GM12892 (cell line): Measurements from ENCODE around the gene ARFGAP1.
A peak's percentile ranks its signal among the peaks of the same experiment; 100 is the strongest.

Experiments used
- DNase-seq: peaks from one replicate; pipeline ENCODE4 v3.0.0; 2011; ENCODE audit not compliant: insufficient read length
- FAIRE-seq: peaks from 2 replicates; lab custom pipeline; 2011; peaks lifted over from hg19 to GRCh38; lab: Jason Lieb, UNC
- POLR2A ChIP-seq: IDR thresholded peaks from 2 replicates; pipeline ENCODE4 v1.6.1; 2011; ENCODE audit warnings: low read depth, low read length, control low read depth
- POLR2AphosphoS5 ChIP-seq: IDR thresholded peaks from 2 replicates; pipeline ENCODE4 v1.6.1; 2011; ENCODE audit warnings: low read depth, low read length, control low read depth
- TAF1 ChIP-seq: IDR thresholded peaks from 2 replicates; pipeline ENCODE4 v1.6.1; 2011; ENCODE audit warnings: low read depth, mild to moderate bottlenecking, control low read depth, low read length, borderline replicate concordance

The ARFGAP1 gene

DNA sequence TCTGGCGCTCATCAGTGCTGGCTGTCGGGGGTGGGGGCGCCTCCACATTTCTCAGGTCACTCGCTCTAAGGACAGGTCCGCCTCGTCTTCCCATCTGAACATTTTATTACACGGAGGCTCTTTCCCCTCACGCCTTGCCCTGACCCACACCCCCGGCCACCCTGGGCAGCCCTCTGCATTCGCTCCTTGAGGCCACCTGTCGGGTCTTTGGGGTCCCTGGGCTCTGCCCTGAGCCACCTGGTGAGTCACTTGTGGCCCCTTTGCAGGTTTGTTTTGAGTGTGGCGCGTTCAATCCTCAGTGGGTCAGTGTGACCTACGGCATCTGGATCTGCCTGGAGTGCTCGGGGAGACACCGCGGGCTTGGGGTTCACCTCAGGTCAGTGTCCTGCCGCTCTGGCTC is 3.2 kb downstream of the ARFGAP1 start:
- DNase-seq (no peak), FAIRE-seq (no peak)
- TF ChIP-seq POLR2AphosphoS5 (no peak), TAF1 (no peak), POLR2A (no peak)

DNA sequence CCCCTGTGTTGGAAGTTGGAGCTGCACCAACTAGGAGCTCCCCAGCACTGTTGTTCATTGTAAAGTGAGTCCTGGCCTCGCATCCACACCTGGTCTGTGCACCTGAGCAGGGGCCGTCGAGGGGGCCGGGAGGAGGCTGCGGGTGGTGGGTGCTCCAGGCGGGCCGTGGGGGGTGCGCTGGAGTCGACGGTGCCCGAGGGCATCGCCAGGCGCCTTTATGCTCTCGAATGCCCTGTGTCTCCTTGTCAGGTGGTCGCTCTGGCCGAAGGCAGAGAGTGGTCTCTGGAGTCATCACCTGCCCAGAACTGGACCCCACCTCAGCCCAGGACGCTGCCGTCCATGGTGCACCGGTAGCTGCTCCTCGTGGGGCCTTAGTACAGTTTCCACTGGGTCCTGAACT is 4.3 kb downstream of the ARFGAP1 start:
- FAIRE-seq (no peak), DNase-seq (no peak)
- TF ChIP-seq TAF1 = no peak
- TF ChIP-seq POLR2AphosphoS5 = no peak
- no peak for TF ChIP-seq POLR2A

- TF ChIP-seq TAF1 (no peak), POLR2A (no peak)
- FAIRE-seq = no peak
- no peak for DNase-seq
Measured at GRCh38 chr20:63277466-63278272, 5.1 kb downstream of the ARFGAP1 start.

DNA sequence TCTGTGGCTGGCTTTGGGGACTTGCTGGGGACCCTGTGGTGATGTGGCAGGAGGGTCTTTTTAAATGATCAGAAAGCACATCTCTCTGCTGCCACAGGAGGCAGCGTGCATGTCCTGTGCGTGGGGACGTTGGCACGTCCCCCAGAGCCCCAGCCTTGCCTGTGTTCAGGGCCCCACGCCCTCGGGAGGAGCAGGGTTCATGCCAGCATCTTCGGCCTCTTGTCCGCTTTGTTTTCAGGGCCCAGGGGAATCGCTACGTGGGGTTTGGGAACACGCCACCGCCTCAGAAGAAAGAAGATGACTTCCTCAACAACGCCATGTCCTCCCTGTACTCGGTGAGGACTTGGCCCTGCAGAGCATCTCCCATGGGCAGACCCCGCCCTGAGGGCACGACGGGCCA is 6.0 kb downstream of the ARFGAP1 start:
- no peak for DNase-seq
- FAIRE-seq = no peak
- no peak for TF ChIP-seq POLR2A
- TF ChIP-seq POLR2AphosphoS5 = no peak
- no peak for TF ChIP-seq TAF1

DNA sequence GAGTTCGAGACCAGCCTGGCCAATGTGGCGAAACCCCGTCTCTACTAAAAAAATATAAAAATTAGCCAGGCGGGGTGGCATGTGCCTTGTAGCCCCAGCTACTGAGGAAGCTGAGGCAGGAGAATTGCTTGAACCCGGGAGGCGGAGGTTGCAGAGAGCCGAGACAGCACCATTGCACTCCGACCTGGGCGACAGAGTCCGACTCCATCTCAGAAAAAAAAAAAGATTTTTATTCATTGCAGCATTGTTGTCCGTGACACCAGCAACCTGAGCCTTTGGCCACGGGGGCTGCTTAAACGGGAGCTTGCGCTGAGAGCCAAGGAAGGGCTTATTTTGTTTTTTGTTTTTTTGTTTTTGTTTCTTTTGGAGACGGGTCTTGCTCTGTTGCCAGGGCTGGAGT is 7.3 kb downstream of the ARFGAP1 start:
- DNase-seq (no peak), FAIRE-seq (no peak)
- TF ChIP-seq POLR2A (no peak), TAF1 (no peak), POLR2AphosphoS5 (no peak)

- DNase-seq (no peak), FAIRE-seq (no peak)
- TF ChIP-seq POLR2A = no peak
- no peak for TF ChIP-seq POLR2AphosphoS5
- no peak for TF ChIP-seq TAF1
Measured at GRCh38 chr20:63280371-63280770, 7.8 kb downstream of the ARFGAP1 start.

GRCh38 chr20:63280929-63281545 is 8.4 kb downstream of the ARFGAP1 start:
- FAIRE-seq = no peak

GRCh38 chr20:63281742-63282665 is 9.4 kb downstream of the ARFGAP1 start:
- TF ChIP-seq TAF1 (no peak), POLR2A (no peak)
- DNase-seq = no peak
- FAIRE-seq = no peak

More at GRCh38 chr20:63280929-63281545, 8.4 kb downstream of the ARFGAP1 start:
- no peak for DNase-seq
- TF ChIP-seq POLR2A = no peak
- TF ChIP-seq POLR2AphosphoS5 = no peak
- no peak for TF ChIP-seq TAF1

DNA sequence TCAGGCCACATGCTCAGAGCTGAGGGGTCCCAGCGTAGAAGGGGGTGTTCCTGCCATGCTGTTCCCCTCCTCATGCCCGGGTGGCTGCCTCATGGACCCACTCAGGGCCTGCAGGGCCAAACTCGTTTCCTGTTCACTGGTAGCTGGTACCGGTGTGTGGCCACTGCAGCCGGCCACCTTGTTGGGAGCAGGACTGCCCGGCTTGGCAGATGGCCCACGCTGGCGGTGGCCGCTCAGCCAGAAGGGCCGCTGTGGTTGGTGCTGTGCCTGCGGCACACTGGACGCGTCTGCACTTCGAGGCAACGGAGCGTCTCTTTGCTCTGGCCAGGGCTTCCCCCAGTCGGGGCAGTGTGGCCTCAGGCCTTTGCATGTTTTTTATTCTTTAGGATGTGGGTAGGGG is 10.3 kb downstream of the ARFGAP1 start:
- DNase-seq = no peak
- TF ChIP-seq TAF1 (no peak), POLR2AphosphoS5 (no peak), POLR2A (no peak)
- no peak for FAIRE-seq

GRCh38 chr20:63283397-63284082 is 10.9 kb downstream of the ARFGAP1 start:
- TF ChIP-seq TAF1 (no peak), POLR2A (0 out of 2 replicates have a peak, but pooled peaks have one; percentile 15)
- no peak for DNase-seq
- no peak for FAIRE-seq

GRCh38 chr20:63284083-63284440 is 11.4 kb downstream of the ARFGAP1 start:
- no peak for FAIRE-seq
- no peak for DNase-seq
- TF ChIP-seq TAF1 (no peak), POLR2AphosphoS5 (no peak), POLR2A (no peak)

- no peak for DNase-seq
- no peak for FAIRE-seq
- TF ChIP-seq TAF1 (no peak), POLR2AphosphoS5 (no peak), POLR2A (no peak)
Measured at GRCh38 chr20:63284544-63284949, 11.9 kb downstream of the ARFGAP1 start.
